HG03103 (cell line): ENCODE data around the gene CANT1.

Source experiments
- ATAC-seq: cut with Tn5 transposase; IDR thresholded peaks from one replicate; pipeline ENCODE4 v1.9.1; 2021; ENCODE audit warnings: low read depth; ENCODE audit not compliant: unreplicated experiment

CANT1 gene

DNA sequence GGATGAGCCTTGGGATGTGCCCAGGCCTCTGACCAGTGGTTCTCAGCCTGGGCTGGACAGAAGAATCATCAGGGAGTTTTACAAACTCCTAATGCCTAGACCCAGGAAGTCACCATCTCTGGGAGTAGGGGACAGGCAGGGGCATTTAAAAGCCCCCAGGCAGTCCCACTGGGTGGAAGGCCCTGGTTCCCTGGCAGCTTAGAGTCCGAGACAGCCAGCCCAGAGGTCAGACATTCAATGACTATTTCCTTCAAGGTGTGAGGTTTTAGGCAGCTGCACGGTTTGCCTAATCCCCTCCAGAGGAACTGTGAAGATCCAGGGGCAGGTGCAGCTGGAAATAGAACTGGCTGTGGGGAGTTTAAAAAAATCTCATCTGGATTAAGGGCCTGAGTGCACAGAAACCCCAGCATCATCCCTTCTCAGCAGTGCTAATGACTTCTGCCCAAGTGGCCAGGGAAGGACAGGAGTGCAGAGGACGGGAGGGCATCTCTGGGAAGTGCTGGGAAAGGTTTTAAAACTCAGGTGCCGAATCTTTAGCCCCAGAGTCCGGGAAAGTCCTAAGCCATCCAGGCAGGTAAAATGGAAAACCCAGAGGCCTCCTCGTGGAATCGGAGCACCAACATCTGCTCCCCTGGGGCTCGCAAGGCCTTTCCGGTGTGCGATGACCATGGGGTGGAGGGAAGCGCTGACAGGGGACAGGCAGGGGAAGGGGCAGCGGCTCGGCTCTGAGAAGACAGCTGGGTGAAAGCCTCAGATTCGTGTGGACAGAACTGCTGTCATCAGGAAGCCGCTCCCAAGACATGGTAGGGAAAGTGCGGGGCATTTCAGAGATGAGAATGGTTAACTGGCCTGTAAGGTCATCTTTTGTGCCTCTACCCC lies 28.3 kb downstream of the CANT1 start:
- no peak for ATAC-seq

DNA sequence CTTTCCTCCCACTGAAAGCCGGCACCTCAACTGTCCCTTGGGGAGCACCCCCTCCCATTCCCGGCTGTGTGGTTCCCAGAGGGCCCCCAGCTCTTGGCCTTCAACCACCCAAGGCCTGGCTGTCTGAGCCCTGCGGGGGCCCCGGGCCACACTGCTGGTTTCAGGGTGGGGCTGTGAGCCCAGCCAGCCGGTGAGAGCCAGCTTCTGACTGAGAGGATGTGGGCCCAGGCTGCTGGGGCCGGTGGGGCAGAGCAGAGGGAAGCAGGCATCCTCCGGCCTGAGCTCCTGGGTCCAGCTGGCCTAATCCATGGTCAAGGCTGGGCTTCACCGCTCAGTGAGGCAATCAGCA lies 29.0 kb downstream of the CANT1 start:
- no peak for ATAC-seq

DNA sequence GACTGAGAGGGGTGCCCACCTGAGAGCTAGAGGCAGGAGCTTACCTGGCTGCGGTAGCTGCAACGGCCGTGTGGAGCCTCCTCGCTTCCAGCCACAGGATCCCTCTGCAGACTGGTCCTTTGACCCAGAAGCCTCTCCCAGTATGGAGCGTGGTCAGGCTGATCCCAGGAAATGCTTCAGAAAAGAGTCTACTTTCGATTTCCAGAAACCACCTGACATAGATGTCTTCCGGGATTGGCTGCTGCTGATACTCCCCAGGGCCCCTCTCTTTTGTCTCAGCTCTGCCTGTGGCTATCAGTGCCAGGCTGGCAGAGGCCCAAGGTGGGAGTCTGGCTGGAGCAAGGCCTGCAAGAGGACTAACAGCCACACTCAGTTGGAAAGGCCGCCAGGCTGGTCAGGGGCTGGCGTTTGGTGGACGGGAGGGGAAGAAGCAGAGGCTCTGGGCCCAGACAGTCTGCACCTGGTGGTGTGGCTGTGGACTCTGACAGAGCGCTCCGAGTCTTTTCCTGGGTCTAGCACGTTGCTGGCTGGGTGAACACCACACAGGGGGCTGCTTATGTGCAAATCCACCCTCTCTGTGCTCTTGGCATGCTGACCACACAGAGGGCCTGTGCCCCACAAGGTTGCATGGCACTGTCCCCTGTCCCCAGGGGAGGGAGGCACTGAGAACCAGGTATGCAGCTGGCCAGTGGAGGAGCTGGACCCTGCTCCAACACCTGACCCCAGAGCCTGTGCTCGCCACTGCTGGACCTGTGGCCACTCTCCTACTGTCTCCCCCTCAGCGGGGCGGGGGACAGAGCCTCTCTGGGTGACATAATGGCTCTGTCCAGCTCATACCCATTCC lies 29.6 kb downstream of the CANT1 start, which contains the start of gene LGALS3BP:
Gene LGALS3BP (minus strand): TSS at position 144 of the 844 bp plus-strand sequence. CDS start 2,732 bp downstream, outside the sequence.
- ATAC-seq = no peak

GRCh38 chr17:78977997-78978973 lies 31.3 kb downstream of the CANT1 start:
- ATAC-seq = no peak

GRCh38 chr17:78977681-78977943 lies 32.0 kb downstream of the CANT1 start:
- no peak for ATAC-seq

DNA sequence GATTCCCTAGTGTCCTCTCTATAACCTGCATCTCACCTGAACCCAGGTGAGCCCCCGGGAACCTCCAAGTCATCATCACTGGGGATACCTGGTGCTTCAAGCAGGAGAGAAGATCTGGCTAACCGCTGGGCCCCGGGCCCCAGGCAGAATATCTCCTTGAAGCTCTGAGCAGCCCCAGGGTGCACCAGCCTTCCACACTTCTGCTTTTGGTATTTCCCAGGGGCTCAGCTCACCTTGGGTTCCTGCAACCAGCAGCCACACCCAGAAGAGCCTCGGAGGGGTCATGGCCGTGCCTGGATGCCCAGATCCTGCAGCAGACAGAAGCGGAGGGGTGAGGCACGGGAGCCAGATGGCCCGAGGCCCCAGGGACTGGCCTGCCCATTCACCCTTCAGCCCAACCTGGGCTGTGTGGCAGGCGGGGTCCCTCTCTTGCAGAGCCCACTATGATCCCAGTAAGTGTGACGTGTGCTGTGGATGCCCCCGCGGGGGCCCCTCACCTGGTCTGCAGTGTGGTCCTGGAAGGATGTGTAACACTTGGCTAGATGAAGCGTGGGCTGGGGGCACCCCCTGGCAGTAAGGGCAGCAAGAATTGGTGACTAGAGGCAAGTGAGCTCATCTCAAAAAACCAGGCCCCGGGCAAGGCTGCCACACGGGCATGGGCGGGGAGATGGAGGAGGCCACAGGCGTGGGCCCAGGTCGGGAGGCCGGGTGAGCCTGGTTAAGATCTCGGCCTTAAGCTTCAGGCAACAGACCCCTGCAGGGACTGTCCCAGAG lies 32.5 kb downstream of the CANT1 start:
- ATAC-seq = no peak

DNA sequence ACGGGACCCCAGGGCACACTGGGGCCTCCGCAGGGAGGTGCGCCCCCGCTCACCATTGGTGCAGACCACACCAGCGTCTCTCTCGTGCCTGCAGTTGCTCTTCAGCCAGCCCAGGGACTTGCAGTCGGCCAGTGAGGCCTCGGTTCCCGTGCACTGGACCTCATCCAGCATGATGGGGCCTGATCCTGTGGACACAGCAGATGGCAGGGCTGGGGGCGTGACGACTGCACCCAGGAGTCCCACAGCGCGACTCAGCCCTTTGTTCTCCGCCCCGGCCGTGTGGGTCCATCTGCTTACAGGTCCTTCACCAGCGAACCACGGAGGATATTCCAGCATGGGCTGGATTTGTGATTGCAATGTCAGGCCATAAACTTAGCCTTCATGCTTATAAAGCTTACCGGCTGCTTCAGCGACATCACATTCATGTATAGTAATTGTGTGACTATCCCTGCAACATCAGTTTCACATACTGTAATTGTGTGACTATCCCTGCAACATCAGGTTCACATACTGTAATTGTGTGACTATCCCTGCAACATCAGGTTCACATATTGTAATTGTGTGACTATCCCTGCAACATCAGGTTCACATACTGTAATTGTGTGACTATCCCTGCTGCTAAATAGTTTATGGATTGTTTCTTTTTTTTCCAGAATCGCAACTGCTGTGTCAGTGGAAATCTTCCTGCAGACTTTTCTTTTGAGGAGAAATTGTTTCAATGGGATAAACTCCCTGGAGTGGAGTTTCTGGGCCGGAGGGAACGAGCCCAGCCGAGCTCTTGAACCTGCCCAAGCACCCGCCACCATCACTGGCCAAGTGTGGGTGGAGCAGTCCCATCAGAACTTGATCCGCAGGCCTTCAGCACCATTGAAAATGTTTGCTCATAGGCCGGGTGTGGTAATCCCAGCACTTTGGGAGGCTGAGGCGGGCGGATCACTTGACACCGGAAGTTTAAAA lies 34.7 kb downstream of the CANT1 start:
- no peak for ATAC-seq

DNA sequence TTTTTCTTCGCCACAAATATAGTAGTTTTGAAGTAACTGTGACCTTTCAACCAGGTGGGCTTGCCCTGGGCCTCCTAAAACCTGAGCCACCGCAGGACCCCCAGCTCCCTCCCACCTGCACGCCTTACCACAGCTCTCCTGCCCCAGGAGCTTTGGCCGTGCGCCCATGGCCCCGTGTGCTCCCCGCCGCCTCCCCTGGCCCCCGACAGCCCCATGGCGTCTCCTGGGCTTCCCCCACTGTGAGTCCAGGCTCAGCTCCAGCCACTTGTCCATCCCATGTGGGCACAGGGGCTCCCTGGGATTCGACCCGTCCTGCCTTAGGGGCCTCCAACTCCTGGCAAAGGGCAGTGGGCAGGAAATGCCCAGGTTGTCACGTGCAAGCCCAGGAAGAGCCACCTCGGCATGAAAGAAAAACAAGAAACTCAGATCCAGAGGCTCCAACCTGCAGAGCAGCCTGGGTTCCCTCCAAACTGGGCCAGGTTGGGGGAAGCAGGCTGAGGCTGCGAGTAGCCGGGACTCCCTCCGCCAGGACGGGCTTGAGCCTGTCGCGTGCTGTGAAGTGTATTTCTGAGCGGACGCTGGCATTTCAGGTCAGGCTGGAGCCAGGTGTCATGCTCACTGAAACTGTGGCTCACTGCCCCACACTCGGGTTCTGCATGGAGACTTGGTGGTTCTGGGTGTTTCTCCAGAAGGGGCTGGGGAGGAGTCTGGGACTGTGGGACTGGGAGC lies 35.6 kb downstream of the CANT1 start:
- ATAC-seq = no peak

- no peak for ATAC-seq
Measured at GRCh38 chr17:78973196-78973595, 36.4 kb downstream of the CANT1 start.

DNA sequence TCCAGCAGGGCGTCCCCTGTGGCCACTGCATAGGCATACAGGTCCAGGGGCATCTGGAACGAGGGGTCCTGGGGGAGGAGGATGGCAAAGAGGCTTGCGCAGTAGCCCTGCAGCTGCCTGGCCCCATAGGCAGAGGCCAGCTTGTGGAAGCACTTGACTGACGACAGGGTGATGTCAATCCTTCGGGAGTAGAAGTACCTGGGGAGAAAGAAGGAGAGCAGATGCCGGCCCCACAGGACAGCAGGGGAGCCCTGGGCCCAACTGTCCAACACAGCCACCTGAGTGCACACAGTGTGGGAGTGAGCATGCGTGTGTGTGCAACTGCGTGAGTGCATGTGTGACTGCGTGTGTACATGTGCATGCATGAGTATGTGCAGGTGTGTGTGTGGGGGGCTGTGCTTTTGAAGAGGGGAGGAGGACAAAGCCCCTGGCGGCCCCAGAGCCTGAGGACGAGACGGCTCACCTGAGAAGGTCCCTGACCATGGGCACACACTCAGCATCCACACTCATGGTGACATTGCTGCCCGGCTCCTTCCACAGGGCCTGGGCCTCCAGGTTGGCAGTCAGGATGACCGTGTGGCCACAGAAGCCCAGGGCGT lies 37.0 kb downstream of the CANT1 start:
- ATAC-seq = no peak

- ATAC-seq = no peak
Measured at GRCh38 chr17:78971756-78972506, 37.6 kb downstream of the CANT1 start.

- ATAC-seq = no peak
Measured at GRCh38 chr17:78970834-78971755, 38.5 kb downstream of the CANT1 start.

GRCh38 chr17:78969865-78970264 lies 39.7 kb downstream of the CANT1 start:
- ATAC-seq = no peak

DNA sequence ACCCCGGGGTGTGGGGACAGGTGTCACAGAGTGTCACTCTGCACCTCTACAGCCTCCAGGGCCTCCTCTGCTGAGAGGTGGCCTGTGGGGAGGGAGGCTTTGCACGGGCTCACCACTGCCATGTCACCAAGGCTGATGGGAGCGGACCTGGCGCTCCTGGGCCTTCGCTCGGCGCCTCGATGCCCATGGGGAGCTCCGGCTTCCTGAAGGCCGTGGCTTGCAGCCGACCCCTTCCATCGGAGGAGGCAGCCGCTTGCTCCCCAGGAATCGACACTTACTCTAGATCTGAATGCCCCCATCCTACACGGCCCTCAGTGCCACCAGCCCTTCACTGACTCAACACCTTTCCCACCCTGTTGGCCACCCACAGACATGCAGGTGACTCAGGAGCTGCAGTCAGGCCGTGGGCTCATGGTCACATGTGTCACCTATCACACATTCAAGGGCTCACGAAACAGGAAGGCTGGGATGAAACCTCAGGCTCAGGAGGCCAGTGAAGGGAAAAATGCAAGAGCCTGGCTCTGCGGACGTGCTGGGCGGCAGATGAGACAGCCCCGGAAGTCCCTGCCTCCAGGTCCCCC lies 41.7 kb downstream of the CANT1 start:
- no peak for ATAC-seq

GRCh38 chr17:78966910-78967600 lies 42.5 kb downstream of the CANT1 start:
- no peak for ATAC-seq
